Measurements from ENCODE around the gene CST11. TPM values are rescaled to one million over a fixed set of nuclear protein-coding genes. Genes with fewer than 3 reads are reported as not detected.

CST11 gene
- total RNA-seq, 1 donor from 2014 or later: not detected

DNA sequence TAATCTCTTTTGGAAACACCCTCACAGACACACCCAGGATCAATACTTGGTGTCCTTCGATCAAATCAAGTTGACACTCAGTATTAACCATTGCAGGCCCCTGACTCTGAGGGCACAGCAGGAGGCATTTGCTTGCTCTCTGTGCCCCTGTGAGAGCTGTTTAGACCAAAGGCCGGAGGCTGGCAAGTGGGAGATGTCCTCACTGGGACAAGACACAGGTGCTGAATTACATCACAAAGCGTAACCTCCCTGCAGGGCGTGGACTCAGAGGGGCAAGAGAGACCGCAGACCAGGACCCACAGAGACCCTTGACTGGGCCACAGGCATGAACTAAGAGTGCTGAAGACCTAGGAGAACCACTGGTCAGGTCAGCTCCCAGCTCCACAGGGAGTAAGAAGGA is 38.1 kb upstream of the CST11 start, which contains the start of gene CST8:
Gene CST8, plus strand, starts transcription at position 301 of the 400 bp plus-strand sequence. CDS start 551 bp downstream, outside the sequence.
- no peak for DNase-seq (ENCODE audit: low spot score)
- Mint-ChIP-seq H3K27ac (ENCODE audit: unreplicated experiment) (no peak within 1 kb of the TSS), H3K36me3 (ENCODE audit: low read depth) (no peaks in the 10 kb centered on the region), H3K27me3 (ENCODE audit: low read depth) (peaks cover 6% of the 10 kb centered on the region), H3K9me3 (ENCODE audit: low read depth) (peaks cover 4% of the 10 kb centered on the region), H3K4me1 (ENCODE audit: low read depth) (no peaks in the 10 kb centered on the region), H3K4me3 (ENCODE audit: unreplicated experiment) (no peak within 1 kb of the TSS)
- TF ChIP-seq, protein P1, sequence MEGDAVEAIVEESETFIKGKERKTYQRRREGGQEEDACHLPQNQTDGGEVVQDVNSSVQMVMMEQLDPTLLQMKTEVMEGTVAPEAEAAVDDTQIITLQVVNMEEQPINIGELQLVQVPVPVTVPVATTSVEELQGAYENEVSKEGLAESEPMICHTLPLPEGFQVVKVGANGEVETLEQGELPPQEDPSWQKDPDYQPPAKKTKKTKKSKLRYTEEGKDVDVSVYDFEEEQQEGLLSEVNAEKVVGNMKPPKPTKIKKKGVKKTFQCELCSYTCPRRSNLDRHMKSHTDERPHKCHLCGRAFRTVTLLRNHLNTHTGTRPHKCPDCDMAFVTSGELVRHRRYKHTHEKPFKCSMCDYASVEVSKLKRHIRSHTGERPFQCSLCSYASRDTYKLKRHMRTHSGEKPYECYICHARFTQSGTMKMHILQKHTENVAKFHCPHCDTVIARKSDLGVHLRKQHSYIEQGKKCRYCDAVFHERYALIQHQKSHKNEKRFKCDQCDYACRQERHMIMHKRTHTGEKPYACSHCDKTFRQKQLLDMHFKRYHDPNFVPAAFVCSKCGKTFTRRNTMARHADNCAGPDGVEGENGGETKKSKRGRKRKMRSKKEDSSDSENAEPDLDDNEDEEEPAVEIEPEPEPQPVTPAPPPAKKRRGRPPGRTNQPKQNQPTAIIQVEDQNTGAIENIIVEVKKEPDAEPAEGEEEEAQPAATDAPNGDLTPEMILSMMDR (IDR thresholded peaks at IDR 0.05): no peak

DNA sequence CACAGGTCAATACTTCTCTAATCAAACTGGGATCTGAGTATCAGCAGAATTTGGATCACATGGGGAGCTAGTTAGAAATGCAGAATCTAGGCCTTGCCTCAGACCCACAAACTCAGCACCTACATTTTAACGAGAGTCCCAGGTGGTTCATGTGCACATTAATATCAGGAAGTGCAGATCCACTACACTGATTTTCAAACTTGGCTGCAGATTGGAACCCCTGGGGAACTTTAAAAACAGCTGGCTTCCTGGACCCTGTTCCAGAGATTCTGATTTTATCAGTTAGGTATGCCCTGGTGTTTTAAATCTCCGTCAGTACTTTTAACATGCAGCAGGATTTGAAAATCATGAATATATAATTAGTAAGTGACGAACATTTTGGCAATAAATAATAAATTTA is 36.3 kb upstream of the CST11 start:
- peaks cover 4% of the 10 kb centered on the region for H3K9me3 Mint-ChIP-seq (ENCODE audit: low read depth)
- TF ChIP-seq, protein P1 (IDR thresholded peaks at IDR 0.05): no peak
- no peak overlapping the region for H3K4me3 Mint-ChIP-seq (ENCODE audit: unreplicated experiment)
- DNase-seq (ENCODE audit: low spot score): no peak
- H3K27ac Mint-ChIP-seq (ENCODE audit: unreplicated experiment): no peak overlapping the region
- peaks cover 8% of the 10 kb centered on the region for H3K27me3 Mint-ChIP-seq (ENCODE audit: low read depth)
- no peaks in the 10 kb centered on the region for H3K36me3 Mint-ChIP-seq (ENCODE audit: low read depth)
- no peaks in the 10 kb centered on the region for H3K4me1 Mint-ChIP-seq (ENCODE audit: low read depth)

DNA sequence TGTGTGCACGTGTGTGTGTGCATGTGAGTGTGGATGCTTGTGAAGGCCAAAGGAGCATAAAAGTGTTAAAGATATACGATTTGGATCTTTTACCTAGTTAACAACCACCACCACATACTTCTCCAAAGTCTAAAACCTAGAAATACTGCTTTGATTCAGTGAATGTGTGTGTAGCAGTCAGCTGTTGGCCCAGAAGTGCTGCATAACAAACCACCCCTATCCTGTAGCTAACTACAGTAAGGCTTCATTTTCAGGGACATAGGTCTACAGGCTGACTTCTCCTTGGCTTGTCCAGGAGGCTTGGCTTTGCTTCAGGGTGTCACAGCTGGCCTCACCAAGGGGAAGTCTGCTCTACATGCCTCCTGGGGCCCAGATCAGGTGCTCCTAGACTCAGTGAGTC is 35.8 kb upstream of the CST11 start:
- no peak overlapping the region for H3K4me3 Mint-ChIP-seq (ENCODE audit: unreplicated experiment)
- no peak for DNase-seq (ENCODE audit: low spot score)
- peaks cover 9% of the 10 kb centered on the region for H3K27me3 Mint-ChIP-seq (ENCODE audit: low read depth)
- no peaks in the 10 kb centered on the region for H3K4me1 Mint-ChIP-seq (ENCODE audit: low read depth)
- TF ChIP-seq, protein P1 (IDR thresholded peaks at IDR 0.05): no peak
- H3K9me3 Mint-ChIP-seq (ENCODE audit: low read depth): peaks cover 4% of the 10 kb centered on the region
- H3K27ac Mint-ChIP-seq (ENCODE audit: unreplicated experiment): no peak overlapping the region
- no peaks in the 10 kb centered on the region for H3K36me3 Mint-ChIP-seq (ENCODE audit: low read depth)

DNA sequence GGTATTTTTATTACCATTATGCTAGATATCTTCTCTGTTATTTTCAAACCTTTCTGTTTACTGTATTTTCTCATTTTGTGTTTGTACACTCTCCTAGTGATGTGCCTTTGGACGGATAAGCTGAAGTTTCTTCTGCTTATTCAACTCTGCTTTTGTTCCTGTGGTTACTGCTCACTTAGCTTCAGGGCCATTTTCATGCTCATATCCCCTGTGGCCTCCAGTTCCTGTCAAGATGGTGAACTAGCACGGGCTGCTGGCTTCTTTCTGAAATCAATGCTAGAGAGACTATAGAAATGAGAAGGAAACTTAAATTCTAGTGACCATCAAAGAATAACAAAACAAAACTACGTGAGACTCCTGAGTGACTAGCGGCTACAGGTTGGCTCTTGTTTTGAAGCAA is 31.4 kb upstream of the CST11 start:
- Mint-ChIP-seq H3K4me3 (ENCODE audit: unreplicated experiment) (no peak overlapping the region), H3K4me1 (ENCODE audit: low read depth) (no peaks in the 10 kb centered on the region), H3K27me3 (ENCODE audit: low read depth) (peaks cover 9% of the 10 kb centered on the region), H3K9me3 (ENCODE audit: low read depth) (peaks cover 4% of the 10 kb centered on the region), H3K36me3 (ENCODE audit: low read depth) (no peaks in the 10 kb centered on the region), H3K27ac (ENCODE audit: unreplicated experiment) (no peak overlapping the region)
- TF ChIP-seq, protein P1 (IDR thresholded peaks at IDR 0.05): no peak
- no peak for DNase-seq (ENCODE audit: low spot score)

DNA sequence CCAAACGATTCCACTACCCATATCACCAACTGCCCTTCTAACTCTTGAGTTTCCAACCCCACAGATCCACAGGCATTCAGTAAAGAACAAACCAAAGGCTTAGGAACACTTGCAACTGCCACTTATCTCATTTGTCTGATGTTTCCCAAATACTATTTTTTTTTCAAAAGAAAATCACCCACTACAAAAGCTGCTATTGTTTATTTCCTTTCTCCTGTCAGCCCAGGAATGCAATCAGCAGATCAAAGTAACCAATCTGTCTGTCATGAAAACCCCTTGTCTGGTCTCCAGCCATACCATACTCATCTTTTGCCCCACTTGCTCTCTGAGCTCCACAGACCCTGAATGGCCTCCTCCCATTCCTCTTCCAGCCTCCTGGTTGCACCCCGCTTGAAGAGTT is 29.5 kb upstream of the CST11 start:
- no peaks in the 10 kb centered on the region for H3K36me3 Mint-ChIP-seq (ENCODE audit: low read depth)
- H3K27ac Mint-ChIP-seq (ENCODE audit: unreplicated experiment): no peak overlapping the region
- no peaks in the 10 kb centered on the region for H3K9me3 Mint-ChIP-seq (ENCODE audit: low read depth)
- TF ChIP-seq, protein P1 (IDR thresholded peaks at IDR 0.05): no peak
- peaks cover 5% of the 10 kb centered on the region for H3K27me3 Mint-ChIP-seq (ENCODE audit: low read depth)
- H3K4me1 Mint-ChIP-seq (ENCODE audit: low read depth): no peaks in the 10 kb centered on the region
- no peak for DNase-seq (ENCODE audit: low spot score)
- H3K4me3 Mint-ChIP-seq (ENCODE audit: unreplicated experiment): no peak overlapping the region

All from chondrocyte (in vitro differentiated cells).